CD4-positive, CD25-positive, alpha-beta regulatory T cell (primary cell): Measurements from ENCODE around the gene PLA2R1. TPM values are rescaled to one million over a fixed set of nuclear protein-coding genes. Genes with fewer than 3 reads are reported as not detected.
"Not testable (repeated sequence)": the region's sequence is repeated elsewhere in the genome, so short reads cannot be mapped to it uniquely, and the experiment has no call there.

Source experiments
- ATAC-seq, 2 donors: fragments of 150-1000 bp; cut with Tn5 transposase; one replicate each; pipeline ENCODE4 v1.10.0; 2021; ENCODE audit warnings: low read depth in 2 of 2, moderate number of reproducible peaks in 2 of 2, moderate library complexity in 1 of 2
- DNase-seq, 3 donors: peaks; one replicate each; pipeline versions ENCODE4 v3.0.0 to v3.0.0-alpha.2; 2012 to 2022; ENCODE audit warnings: mixed read lengths in 1 of 3
- H3K27ac ChIP-seq: one replicate; pipeline ENCODE4 v1.7.0; 2013; ENCODE audit warnings: mild to moderate bottlenecking, low read length; ENCODE audit not compliant: insufficient read depth, poor library complexity, severe bottlenecking
- H3K27me3 ChIP-seq: one replicate; pipeline ENCODE4 v1.7.0; 2013; ENCODE audit warnings: low read length; ENCODE audit not compliant: control insufficient read depth, insufficient read depth
- H3K36me3 ChIP-seq: one replicate; pipeline ENCODE4 v1.7.0; 2013; ENCODE audit warnings: mild to moderate bottlenecking, low read length, moderate library complexity; ENCODE audit not compliant: control insufficient read depth, insufficient read depth
- H3K4me1 ChIP-seq: 2 replicates; pipeline ENCODE4 v1.7.0; 2013; ENCODE audit warnings: mild to moderate bottlenecking, low read length; ENCODE audit not compliant: insufficient read depth, control insufficient read depth, poor library complexity, severe bottlenecking
- H3K4me3 ChIP-seq: one replicate; pipeline ENCODE4 v1.7.0; 2013; ENCODE audit warnings: low read depth, mild to moderate bottlenecking, low read length, moderate library complexity
- H3K9me3 ChIP-seq, 2 experiments: 1 replicate in 1 of 2; 2 replicates in 1 of 2; pipeline ENCODE4 v1.7.0; 2013; ENCODE audit warnings: low read length in 2 of 2, mild to moderate bottlenecking in 1 of 2, moderate library complexity in 1 of 2; ENCODE audit not compliant: control insufficient read depth in 2 of 2
- H3K27ac Mint-ChIP-seq, 3 donors: one replicate each; pipeline ENCODE4 v1.8.0; 2020 to 2022; ENCODE audit warnings: mild to moderate bottlenecking in 3 of 3, mixed read lengths in 3 of 3, moderate library complexity in 2 of 3
- H3K27me3 Mint-ChIP-seq: one replicate; pipeline ENCODE4 v1.8.0; 2022; ENCODE audit warnings: mild to moderate bottlenecking, mixed read lengths
- H3K36me3 Mint-ChIP-seq: one replicate; pipeline ENCODE4 v1.8.0; 2020; ENCODE audit warnings: mixed read lengths
- H3K4me1 Mint-ChIP-seq, 4 donors: one replicate each; pipeline ENCODE4 v1.8.0; 2020 to 2022; ENCODE audit warnings: mixed read lengths in 4 of 4, mild to moderate bottlenecking in 1 of 4
- H3K4me3 Mint-ChIP-seq, 4 donors: one replicate each; pipeline ENCODE4 v1.8.0; 2020 to 2022; ENCODE audit warnings: mild to moderate bottlenecking in 4 of 4, mixed read lengths in 4 of 4, moderate library complexity in 3 of 4
- H3K9me3 Mint-ChIP-seq, 7 donors: one replicate each; pipeline ENCODE4 v1.8.0; 2020 to 2022; ENCODE audit warnings: mixed read lengths in 7 of 7, mild to moderate bottlenecking in 3 of 7, moderate library complexity in 2 of 7
- polyA plus RNA-seq, 4 donors: library from polyadenylated mRNA; unstranded; fragments of 300-500 nt; fragmentation: Illumina TruSeq; gene quantifications; one replicate each; pipeline ENCODE4 v1.2.3, GENCODE V29; 2021
- total RNA-seq: library from RNA; stranded (reverse); gene quantifications from one replicate; pipeline ENCODE4 v1.2.3, GENCODE V29; 2022

PLA2R1 gene
- total and polyA plus RNA-seq, 5 donors from 2014 or later = not detected

- not testable (repeated sequence) for H3K4me3 ChIP-seq
These were observed 23.8 kb downstream of the PLA2R1 start for GRCh38 chr2:160038662-160039061.

GRCh38 chr2:160036736-160037135 lies 25.7 kb downstream of the PLA2R1 start:
- peaks cover 0 to 4% (median 0%) of the 10 kb centered on the region in 7 donors for H3K9me3 Mint-ChIP-seq
- Histone ChIP-seq H3K4me1 (no peaks in the 10 kb centered on the region), H3K36me3 (no peaks in the 10 kb centered on the region), H3K27ac (no peak overlapping the region), H3K27me3 (peaks cover 1% of the 10 kb centered on the region), H3K9me3 (no peaks in the 10 kb centered on the region), H3K4me3 (no peak overlapping the region)
- H3K36me3 Mint-ChIP-seq = no peaks in the 10 kb centered on the region
- DNase-seq (no peak), ATAC-seq (no peak)
- H3K27me3 Mint-ChIP-seq = peaks cover 4% of the 10 kb centered on the region
- no peak overlapping the region for H3K4me3 Mint-ChIP-seq
- H3K27ac Mint-ChIP-seq = no peak overlapping the region
- no peaks in the 10 kb centered on the region for H3K4me1 Mint-ChIP-seq

More at GRCh38 chr2:160038662-160039061, 23.8 kb downstream of the PLA2R1 start:
- DNase-seq, H3K36me3 Mint-ChIP-seq, H3K4me1 Mint-ChIP-seq, H3K27ac ChIP-seq, H3K36me3 ChIP-seq, ATAC-seq, H3K4me1 ChIP-seq, H3K9me3 Mint-ChIP-seq, H3K27me3 Mint-ChIP-seq, H3K27me3 ChIP-seq, H3K27ac Mint-ChIP-seq, H3K4me3 Mint-ChIP-seq, H3K9me3 ChIP-seq: not testable (repeated sequence)

GRCh38 chr2:160035125-160035524 lies 27.3 kb downstream of the PLA2R1 start:
- Mint-ChIP-seq H3K27me3 (peaks cover 5% of the 10 kb centered on the region), H3K4me3 (no peak overlapping the region), H3K9me3 (peaks cover 0 to 4% (median 0%) of the 10 kb centered on the region in 7 donors), H3K27ac (no peak overlapping the region), H3K36me3 (no peaks in the 10 kb centered on the region), H3K4me1 (no peaks in the 10 kb centered on the region)
- ATAC-seq (no peak), DNase-seq (no peak)
- Histone ChIP-seq H3K9me3 (no peaks in the 10 kb centered on the region), H3K27ac (no peak overlapping the region), H3K4me1 (no peaks in the 10 kb centered on the region), H3K4me3 (no peak overlapping the region), H3K36me3 (no peaks in the 10 kb centered on the region), H3K27me3 (no peaks in the 10 kb centered on the region)

- no peaks in the 10 kb centered on the region for H3K4me1 Mint-ChIP-seq
- Histone ChIP-seq H3K9me3 (no peaks in the 10 kb centered on the region), H3K36me3 (no peaks in the 10 kb centered on the region), H3K27me3 (no peaks in the 10 kb centered on the region), H3K27ac (no peak overlapping the region), H3K4me1 (no peaks in the 10 kb centered on the region), H3K4me3 (no peak overlapping the region)
- peaks cover 5% of the 10 kb centered on the region for H3K27me3 Mint-ChIP-seq
- H3K4me3 Mint-ChIP-seq = no peak overlapping the region
- ATAC-seq (no peak), DNase-seq (no peak)
- H3K27ac Mint-ChIP-seq = no peak overlapping the region
- H3K9me3 Mint-ChIP-seq = peaks cover 0 to 3% (median 0%) of the 10 kb centered on the region in 7 donors
- H3K36me3 Mint-ChIP-seq = no peaks in the 10 kb centered on the region
These were observed 28.0 kb downstream of the PLA2R1 start for GRCh38 chr2:160034396-160034795.

GRCh38 chr2:160033732-160034392 lies 28.6 kb downstream of the PLA2R1 start:
- Mint-ChIP-seq H3K27me3 (peaks cover 10% of the 10 kb centered on the region), H3K4me3 (no peak overlapping the region), H3K9me3 (peaks cover 0 to 3% (median 0%) of the 10 kb centered on the region in 7 donors), H3K36me3 (no peaks in the 10 kb centered on the region), H3K4me1 (no peaks in the 10 kb centered on the region), H3K27ac (no peak overlapping the region)
- H3K27ac ChIP-seq = no peak overlapping the region
- no peaks in the 10 kb centered on the region for H3K4me1 ChIP-seq
- no peak overlapping the region for H3K4me3 ChIP-seq
- peaks cover 2% of the 10 kb centered on the region for H3K27me3 ChIP-seq
- no peak for ATAC-seq
- H3K9me3 ChIP-seq = no peaks in the 10 kb centered on the region
- no peaks in the 10 kb centered on the region for H3K36me3 ChIP-seq
- no peak for DNase-seq

GRCh38 chr2:160029270-160029628 lies 33.2 kb downstream of the PLA2R1 start:
- Mint-ChIP-seq H3K9me3 (peaks cover 0 to 2% (median 0%) of the 10 kb centered on the region in 7 donors), H3K4me3 (no peak overlapping the region), H3K27ac (no peak overlapping the region), H3K36me3 (no peaks in the 10 kb centered on the region), H3K27me3 (peaks cover 23% of the 10 kb centered on the region), H3K4me1 (no peaks in the 10 kb centered on the region)
- DNase-seq (no peak), ATAC-seq (no peak)
- Histone ChIP-seq H3K9me3 (no peaks in the 10 kb centered on the region), H3K27me3 (peaks cover 2% of the 10 kb centered on the region), H3K27ac (no peak overlapping the region), H3K4me3 (no peak overlapping the region), H3K4me1 (no peaks in the 10 kb centered on the region), H3K36me3 (no peaks in the 10 kb centered on the region)

- no peak overlapping the region for H3K27ac Mint-ChIP-seq
- ATAC-seq (no peak), DNase-seq (no peak)
- Histone ChIP-seq H3K36me3 (no peaks in the 10 kb centered on the region), H3K4me1 (no peaks in the 10 kb centered on the region), H3K27me3 (peaks cover 2% of the 10 kb centered on the region), H3K4me3 (no peak overlapping the region), H3K27ac (no peak overlapping the region), H3K9me3 (no peaks in the 10 kb centered on the region)
- H3K9me3 Mint-ChIP-seq = peaks cover 0 to 2% (median 0%) of the 10 kb centered on the region in 7 donors
- no peaks in the 10 kb centered on the region for H3K36me3 Mint-ChIP-seq
- no peak overlapping the region for H3K4me3 Mint-ChIP-seq
- H3K4me1 Mint-ChIP-seq = no peaks in the 10 kb centered on the region
- peaks cover 23% of the 10 kb centered on the region for H3K27me3 Mint-ChIP-seq
These were observed 33.8 kb downstream of the PLA2R1 start for GRCh38 chr2:160028431-160029269.
